Hepatocyte (in vitro differentiated cells): ENCODE data around the gene TBC1D1. TPM values are rescaled to one million over a fixed set of nuclear protein-coding genes. Genes with fewer than 3 reads are reported as not detected.

Experiments
- DNase-seq: peaks from one replicate; pipeline ENCODE4 v3.0.0-alpha.2; 2016; ENCODE audit warnings: low spot score
- H2AFZ ChIP-seq: fragments of 200-600 bp; sonication (generic); 2 replicates; pipeline ENCODE4 v1.6.0; 2016; ENCODE audit warnings: antibody characterized with exemption, mild to moderate bottlenecking
- H3K27ac ChIP-seq: fragments of 200-600 bp; sonication (generic); 2 replicates; pipeline ENCODE4 v1.5.1; 2016; ENCODE audit warnings: mild to moderate bottlenecking
- H3K27me3 ChIP-seq: fragments of 200-600 bp; sonication (generic); 2 replicates; pipeline ENCODE4 v1.6.1; 2016
- H3K36me3 ChIP-seq: fragments of 200-600 bp; sonication (generic); replicated peaks from 2 replicates; pipeline ENCODE4 v1.5.1; 2016; ENCODE audit warnings: low read depth; ENCODE audit not compliant: insufficient read depth
- H3K4me1 ChIP-seq: fragments of 200-600 bp; sonication (generic); 2 replicates; pipeline ENCODE4 v1.5.1; 2016; ENCODE audit warnings: mild to moderate bottlenecking, moderate library complexity; ENCODE audit not compliant: insufficient read depth
- H3K4me2 ChIP-seq: fragments of 200-600 bp; sonication (generic); 2 replicates; pipeline ENCODE4 v1.6.0; 2016
- H3K4me3 ChIP-seq: fragments of 200-600 bp; sonication (generic); 2 replicates; pipeline ENCODE4 v1.5.1; 2016; ENCODE audit warnings: mild to moderate bottlenecking
- H3K79me2 ChIP-seq: fragments of 200-600 bp; sonication (generic); 2 replicates; pipeline ENCODE4 v1.6.0; 2017; ENCODE audit warnings: mild to moderate bottlenecking
- H3K9me2 ChIP-seq: fragments of 200-600 bp; sonication (generic); replicated peaks from 2 replicates; pipeline ENCODE4 v1.6.0; 2017; ENCODE audit warnings: mild to moderate bottlenecking; ENCODE audit not compliant: insufficient read depth
- H3K9me3 ChIP-seq: fragments of 200-600 bp; sonication (generic); 2 replicates; pipeline ENCODE4 v1.5.1; 2016; ENCODE audit warnings: low read depth, mild to moderate bottlenecking
- H4K20me1 ChIP-seq: fragments of 200-600 bp; sonication (generic); 2 replicates; pipeline ENCODE4 v1.6.0; 2016; ENCODE audit warnings: mild to moderate bottlenecking; ENCODE audit not compliant: insufficient read depth, poor library complexity, severe bottlenecking
- CTCF ChIP-seq: fragments of 200-600 bp; sonication (generic); IDR thresholded peaks from 2 replicates; pipeline ENCODE4 v1.5.1; 2016; ENCODE audit warnings: antibody characterized with exemption, mild to moderate bottlenecking; ENCODE audit not compliant: poor library complexity
- EZH2 ChIP-seq: fragments of 200-600 bp; sonication (generic); IDR thresholded peaks from 2 replicates; pipeline ENCODE4 v1.6.1; 2016; ENCODE audit warnings: antibody characterized with exemption, mild to moderate bottlenecking, borderline replicate concordance
- EZH2phosphoT487 ChIP-seq: fragments of 200-600 bp; sonication (generic); IDR thresholded peaks from one replicate; pipeline ENCODE4 v1.6.1; 2018; ENCODE audit warnings: antibody characterized with exemption, mild to moderate bottlenecking, low read depth, moderate library complexity; ENCODE audit not compliant: unreplicated experiment, severe bottlenecking
- WGBS: methylation state at CpG from one replicate; pipeline ENCODE4 v1.1.6; 2016; ENCODE audit warnings: low lambda C conversion rate; ENCODE audit errors: missing lambda C conversion rate; 5-methylcytosine and 5-hydroxymethylcytosine counted together
- polyA plus RNA-seq: library from polyadenylated mRNA; unstranded; fragments of >200 nt; fragmentation: Nextera tagmentation; extraction: Ambion mirVana; gene quantifications from 2 replicates; pipeline ENCODE4 v1.2.1, GENCODE V29; 2016
- total RNA-seq: library from RNA; depleted of rRNA; stranded (reverse); fragments of >200 nt; gene quantifications from 2 replicates; pipeline ENCODE4 v1.2.3, GENCODE V29; 2014

The TBC1D1 gene
- total and polyA plus RNA-seq, 2 experiments from 2014 or later: 45.6 to 117 TPM

GRCh38 chr4:37934609-37935008 is 43.7 kb downstream of the TBC1D1 start:
- Histone ChIP-seq H3K9me3 (no peaks in the 10 kb centered on the region), H3K27ac (no peak overlapping the region), H3K4me1 (no peaks in the 10 kb centered on the region), H4K20me1 (no peaks in the 10 kb centered on the region), H3K4me3 (no peak overlapping the region), H2AFZ (no peak overlapping the region), H3K36me3 (no peaks in the 10 kb centered on the region), H3K9me2 (no peaks in the 10 kb centered on the region), H3K4me2 (no peak overlapping the region), H3K27me3 (no peaks in the 10 kb centered on the region), H3K79me2 (no peaks in the 10 kb centered on the region)
- 84% methylated on average over 3 of the region's 3 CpGs for WGBS
- no peak for DNase-seq
- no peak for TF ChIP-seq CTCF

DNA sequence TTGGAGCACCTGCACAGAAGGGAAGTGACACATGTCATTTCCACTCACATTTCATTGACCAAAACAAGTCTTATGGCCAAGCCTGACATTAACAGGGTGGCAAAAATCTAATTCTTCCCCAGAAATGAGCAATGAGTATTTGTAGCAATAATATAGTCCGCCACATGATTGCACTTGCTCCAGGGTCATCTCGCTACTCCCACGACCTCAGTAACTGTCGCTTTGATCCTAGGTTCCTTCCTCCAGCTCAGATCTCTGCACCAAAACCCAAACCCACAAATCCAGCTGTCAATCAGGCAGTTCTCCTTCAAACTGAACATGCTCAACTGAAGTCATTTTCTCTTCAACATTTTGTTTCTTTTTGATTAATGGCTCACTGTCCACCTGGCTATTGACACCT is 44.1 kb downstream of the TBC1D1 start:
- Histone ChIP-seq H2AFZ (no peak overlapping the region), H3K27me3 (no peaks in the 10 kb centered on the region), H3K4me2 (no peak overlapping the region), H3K9me2 (no peaks in the 10 kb centered on the region), H3K36me3 (no peaks in the 10 kb centered on the region), H3K79me2 (no peaks in the 10 kb centered on the region), H3K9me3 (no peaks in the 10 kb centered on the region), H3K4me1 (no peaks in the 10 kb centered on the region), H3K4me3 (no peak overlapping the region), H4K20me1 (no peaks in the 10 kb centered on the region), H3K27ac (no peak overlapping the region)
- TF ChIP-seq CTCF (no peak), EZH2phosphoT487 (no peak), EZH2 (no peak)
- DNase-seq: no peak
- WGBS: 97% methylated on average over 4 of the region's 4 CpGs

DNA sequence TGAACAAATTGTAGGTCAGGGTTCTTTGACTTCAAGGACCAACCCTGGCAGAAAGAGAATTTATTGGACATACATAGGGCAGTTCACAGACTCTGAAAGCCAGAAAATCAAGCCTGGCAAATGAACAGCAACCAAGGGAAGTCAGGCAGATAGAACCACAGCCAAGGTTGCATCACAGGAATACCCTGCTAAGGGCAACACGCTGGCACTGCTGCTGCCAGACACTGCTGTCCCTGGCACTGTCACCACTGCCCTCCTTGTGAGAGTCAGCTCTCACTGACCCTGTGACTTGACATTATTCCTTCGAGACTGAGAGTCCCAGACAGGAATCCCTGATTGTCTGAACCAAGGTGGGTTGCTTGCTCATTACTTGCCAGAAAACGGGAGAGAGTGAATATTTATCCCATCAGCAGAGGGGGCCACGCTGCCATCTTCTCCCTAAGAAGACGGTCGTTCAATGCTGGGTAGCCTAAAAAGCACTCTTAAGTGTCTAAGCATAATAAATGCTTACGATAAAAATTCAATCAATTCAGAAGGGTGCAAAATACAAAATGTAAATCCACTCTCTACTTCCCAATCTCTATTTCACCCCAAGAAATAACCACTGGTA is 46.1 kb downstream of the TBC1D1 start:
- H2AFZ ChIP-seq: no peak overlapping the region
- no peaks in the 10 kb centered on the region for H3K27me3 ChIP-seq
- DNase-seq: no peak

More for the DNA sequence above, 46.1 kb downstream of the TBC1D1 start:
- no peaks in the 10 kb centered on the region for H4K20me1 ChIP-seq
- no peaks in the 10 kb centered on the region for H3K79me2 ChIP-seq
- WGBS: 57% methylated on average over 7 of the region's 7 CpGs
- no peaks in the 10 kb centered on the region for H3K9me2 ChIP-seq
- H3K4me2 ChIP-seq: no peak overlapping the region
- TF ChIP-seq EZH2phosphoT487 (no peak), CTCF (no peak), EZH2 (no peak)
- H3K9me3 ChIP-seq: no peaks in the 10 kb centered on the region
- no peak overlapping the region for H3K27ac ChIP-seq
- H3K4me3 ChIP-seq: no peak overlapping the region
- no peaks in the 10 kb centered on the region for H3K36me3 ChIP-seq
- H3K4me1 ChIP-seq: no peaks in the 10 kb centered on the region
